OCI-LY1 (cell line): ENCODE data around the gene PRRC2A.

Experiments used
- CTCF ChIP-seq: fragments of 200-600 bp; sonication (generic), shearing (Covaris generic); IDR thresholded peaks from 2 replicates; pipeline ENCODE4 v1.5.1; 2017; ENCODE audit warnings: mild to moderate bottlenecking, antibody characterized with exemption, low read length, moderate library complexity, mixed read lengths
- EZH2 ChIP-seq: fragments of 200-600 bp; sonication (generic), shearing (Covaris generic); IDR thresholded peaks from 2 replicates; pipeline ENCODE4 v1.8.0; 2017; ENCODE audit warnings: borderline replicate concordance, mixed run types, mild to moderate bottlenecking, antibody characterized with exemption, low read length, moderate library complexity, mixed read lengths

GRCh38 chr6:31621991-31622390, 1.5 kb downstream of the PRRC2A start:
- no peak for TF ChIP-seq CTCF
- TF ChIP-seq EZH2: no peak
